Gastrocnemius medialis (tissue), 4 donors: ENCODE measurements around the gene DYTN.

Experiments used
- CTCF ChIP-seq, 5 experiments: fragments of 450-650 bp in 3 of 5; fragments of 200-600 bp in 2 of 5; sonication (generic) in 2 of 5; IDR thresholded peaks in 4 of 5; conservative IDR thresholded peaks in 1 of 5; 1 replicate in 4 of 5; 2 replicates in 1 of 5; pipeline ENCODE4 v1.5.1; 2016 to 2019; ENCODE audit warnings: antibody characterized with exemption in 5 of 5, mild to moderate bottlenecking in 3 of 5, moderate library complexity in 3 of 5
- POLR2A ChIP-seq, 2 donors: fragments of 450-650 bp; IDR thresholded peaks; one replicate each; pipeline ENCODE4 v1.6.1; 2017; ENCODE audit warnings: antibody characterized with exemption in 2 of 2, mild to moderate bottlenecking in 2 of 2, moderate library complexity in 2 of 2

GRCh38 chr2:206700156-206700555 is 18.0 kb downstream of the DYTN start:
- TF ChIP-seq CTCF (IDR thresholded peaks at IDR 0.05 in 4 of 5, conservative IDR thresholded peaks at IDR 0.05 in 1 of 5) (no peak), POLR2A (IDR thresholded peaks at IDR 0.05) (no peak)
